ENCODE results near the gene C16orf96. TPM values are rescaled to one million over a fixed set of nuclear protein-coding genes. Genes with fewer than 3 reads are reported as not detected.

The C16orf96 gene
- total RNA-seq, 1 experiment from 2014 or later: 0.10 TPM

DNA sequence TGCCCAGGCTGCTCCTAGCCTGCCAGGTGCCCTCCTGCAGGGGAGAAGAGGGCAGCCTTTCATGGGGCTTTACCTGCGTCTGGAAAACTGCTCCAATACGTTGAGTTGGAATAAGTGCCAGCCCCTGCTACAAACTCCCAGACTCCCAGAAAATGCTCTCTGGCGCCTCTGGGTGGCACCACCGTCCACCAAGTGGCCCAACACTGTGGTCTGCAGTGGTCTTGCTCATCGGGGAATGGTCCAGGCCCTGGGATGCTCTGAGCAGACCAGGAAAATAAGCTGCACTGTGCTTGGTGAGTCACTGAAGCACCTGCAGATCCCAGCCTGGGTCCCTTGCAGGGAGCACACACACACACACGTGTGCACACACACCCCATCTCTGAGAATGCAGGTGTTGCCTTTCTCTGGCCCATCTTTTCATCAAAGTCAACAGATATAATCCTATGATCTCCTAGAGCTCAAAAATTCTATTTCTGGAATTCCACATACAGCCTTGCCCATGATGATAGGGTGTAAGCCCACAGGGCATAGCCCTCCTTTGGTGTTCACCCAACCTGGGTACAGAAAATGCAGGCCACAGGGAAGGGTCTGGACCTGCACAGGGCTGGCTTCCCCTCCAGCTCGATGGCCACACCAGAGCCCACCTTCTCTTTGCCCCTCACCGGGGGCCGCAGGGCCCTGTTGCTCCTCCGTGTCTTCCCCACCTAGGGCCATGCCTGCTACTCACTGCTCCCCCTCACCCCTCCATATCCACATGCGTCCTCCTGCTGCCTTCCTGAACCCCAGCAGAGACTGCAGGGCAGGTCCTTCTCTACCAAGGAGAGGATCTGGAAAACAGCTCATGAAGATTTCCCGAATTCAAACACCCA, 38.1 kb upstream of the C16orf96 start:
- no peak overlapping the region for H3K9ac ChIP-seq (ENCODE audit: low read length)
- no peaks in the 10 kb centered on the region for H3K79me2 ChIP-seq (ENCODE audit: insufficient read depth, low read length)
- no peak overlapping the region for H3K4me3 ChIP-seq (replicated peaks in 1 of 2; ENCODE audit: low read depth in 1 of 2, low read length in 2 of 2)
- ATAC-seq (peak; percentile 84), DNase-seq (ENCODE audit: low read depth, low spot score) (no peak)
- H4K20me1 ChIP-seq (ENCODE audit: insufficient read depth): no peaks in the 10 kb centered on the region
- BruUV-seq (replicated peaks): no TSS peak
- no peaks in the 10 kb centered on the region for H3K9me2 ChIP-seq (ENCODE audit: insufficient read depth)
- H3K27ac ChIP-seq (ENCODE audit: low read depth, low read length): no peak overlapping the region
- TF ChIP-seq ELF1 (IDR thresholded peaks at IDR 0.05; ENCODE audit: borderline replicate concordance, low read depth): no peak
- no peak for TF ChIP-seq EZH2 (IDR thresholded peaks at IDR 0.05)
- no peak for TF ChIP-seq SRF (IDR thresholded peaks at IDR 0.05; ENCODE audit: low read depth)
- TF ChIP-seq JUND (IDR thresholded peaks at IDR 0.05): no peak
- TF ChIP-seq EZH2phosphoT487 (IDR thresholded peaks at IDR 0.05; ENCODE audit: borderline replicate concordance): no peak
- TF ChIP-seq ZFX (IDR thresholded peaks at IDR 0.05): no peak
- no peak for TF ChIP-seq MAX (IDR thresholded peaks at IDR 0.05)
- peak; percentile 67 to 81 (median 80) for TF ChIP-seq CTCF (IDR thresholded peaks at IDR 0.05 in 2 of 3, conservative IDR thresholded peaks at IDR 0.05 in 1 of 3; ENCODE audit: borderline replicate concordance in 1 of 3, insufficient read depth in 1 of 3, low read depth in 2 of 3, low read length in 2 of 3)
- peak; percentile 85 for TF ChIP-seq RAD21 (IDR thresholded peaks at IDR 0.05; ENCODE audit: low read depth)
- no peak for TF ChIP-seq REST (IDR thresholded peaks at IDR 0.05; ENCODE audit: low read depth)
- no peak for TF ChIP-seq EGR1 (IDR thresholded peaks at IDR 0.05; ENCODE audit: low read depth)
- TF ChIP-seq, protein P1, sequence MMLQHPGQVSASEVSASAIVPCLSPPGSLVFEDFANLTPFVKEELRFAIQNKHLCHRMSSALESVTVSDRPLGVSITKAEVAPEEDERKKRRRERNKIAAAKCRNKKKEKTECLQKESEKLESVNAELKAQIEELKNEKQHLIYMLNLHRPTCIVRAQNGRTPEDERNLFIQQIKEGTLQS (IDR thresholded peaks at IDR 0.05): no peak
- no peak for TF ChIP-seq SIN3A (IDR thresholded peaks at IDR 0.05; ENCODE audit: low read depth)
- ChIA-PET POLR2A (no interaction called here), CTCF (interaction anchor here (0.8 to 1.9 kb wide), 3 partner anchors 31 to 98 kb away, joined by 3 to 8 read pairs (median 5); no protein-coding TSS in a partner anchor), RAD21 (ENCODE audit: low non-redundant PET in 1 of 2, low total read pairs in 2 of 2, uncharacterized antibody in 2 of 2, unreplicated experiment in 2 of 2) (no interaction called here)
- H2AFZ ChIP-seq (ENCODE audit: low read depth, low read length, poor library complexity, severe bottlenecking): no peak overlapping the region
- no peaks in the 10 kb centered on the region for H3K36me3 ChIP-seq (ENCODE audit: control insufficient read depth in 1 of 2, insufficient read depth in 2 of 2, low read length in 2 of 2)
- no peaks in the 10 kb centered on the region for H3K9me3 ChIP-seq (ENCODE audit: control insufficient read depth in 1 of 2, insufficient read depth in 1 of 2, low read depth in 1 of 2, low read length in 2 of 2)
- no peaks in the 10 kb centered on the region for H3K4me1 ChIP-seq (ENCODE audit: control insufficient read depth in 1 of 2, insufficient read depth in 2 of 2, low read length in 2 of 2)
- H3K4me2 ChIP-seq (ENCODE audit: low read length): no peak overlapping the region
- H3K27me3 ChIP-seq (ENCODE audit: insufficient read depth, low read length): no peaks in the 10 kb centered on the region
- intact Hi-C loops (cut with micrococcal nuclease): loop anchor here (1.0 to 10.0 kb wide), 2 partner anchors 67 to 137 kb away; no protein-coding TSS in a partner anchor
